ENCODE measurements around the gene DPEP1. TPM values are rescaled to one million over a fixed set of nuclear protein-coding genes. Genes with fewer than 3 reads are reported as not detected.
"Not testable (repeated sequence)": the region's sequence is repeated elsewhere in the genome, so short reads cannot be mapped to it uniquely, and the experiment has no call there.

Gene DPEP1
- total RNA-seq, 2 experiments from 2014 or later, result not detected

DNA sequence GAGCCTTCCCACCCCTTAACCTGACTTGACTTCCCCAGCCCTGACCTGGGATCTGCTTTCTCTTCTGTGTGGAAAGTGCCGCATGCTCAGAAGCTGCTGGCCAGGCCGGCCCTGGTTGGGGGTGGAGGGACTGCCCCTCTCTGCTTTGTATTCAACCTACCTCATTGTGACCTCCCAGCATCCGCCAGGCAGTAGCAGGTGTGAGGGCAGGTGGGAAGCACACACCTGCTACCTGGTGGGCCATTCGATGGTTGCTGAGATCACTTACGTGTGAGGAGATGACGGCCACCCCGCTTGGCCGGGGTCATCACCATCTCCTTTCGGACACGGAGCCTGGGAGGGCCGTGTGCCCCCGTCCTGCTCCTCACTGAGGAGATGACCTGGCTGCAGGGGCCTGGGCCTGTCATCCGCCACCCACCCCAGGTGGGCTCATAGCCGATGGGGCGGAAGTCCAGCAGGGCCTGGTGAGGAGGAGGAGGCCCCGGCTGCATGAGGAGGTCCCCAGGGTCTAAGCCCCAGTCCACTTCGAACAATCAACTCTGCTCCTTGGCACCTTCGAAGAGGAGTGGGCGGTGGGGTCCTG, 30.7 kb upstream of the DPEP1 start:
- H3K27ac Mint-ChIP-seq, result no peak overlapping the region
- no peaks in the 10 kb centered on the region for H3K4me1 Mint-ChIP-seq (ENCODE audit: low read depth)
- CTCF ChIA-PET, result no interaction called here
- DNase-seq, result no peak
- H3K27me3 Mint-ChIP-seq (ENCODE audit: low read depth), result no peaks in the 10 kb centered on the region
- no peak overlapping the region for H3K4me3 Mint-ChIP-seq
- peaks cover 2% of the 10 kb centered on the region for H3K36me3 Mint-ChIP-seq (ENCODE audit: low read depth)
- intact Hi-C loops (cut with micrococcal nuclease), result no loop called here
- no peaks in the 10 kb centered on the region for H3K9me3 Mint-ChIP-seq

DNA sequence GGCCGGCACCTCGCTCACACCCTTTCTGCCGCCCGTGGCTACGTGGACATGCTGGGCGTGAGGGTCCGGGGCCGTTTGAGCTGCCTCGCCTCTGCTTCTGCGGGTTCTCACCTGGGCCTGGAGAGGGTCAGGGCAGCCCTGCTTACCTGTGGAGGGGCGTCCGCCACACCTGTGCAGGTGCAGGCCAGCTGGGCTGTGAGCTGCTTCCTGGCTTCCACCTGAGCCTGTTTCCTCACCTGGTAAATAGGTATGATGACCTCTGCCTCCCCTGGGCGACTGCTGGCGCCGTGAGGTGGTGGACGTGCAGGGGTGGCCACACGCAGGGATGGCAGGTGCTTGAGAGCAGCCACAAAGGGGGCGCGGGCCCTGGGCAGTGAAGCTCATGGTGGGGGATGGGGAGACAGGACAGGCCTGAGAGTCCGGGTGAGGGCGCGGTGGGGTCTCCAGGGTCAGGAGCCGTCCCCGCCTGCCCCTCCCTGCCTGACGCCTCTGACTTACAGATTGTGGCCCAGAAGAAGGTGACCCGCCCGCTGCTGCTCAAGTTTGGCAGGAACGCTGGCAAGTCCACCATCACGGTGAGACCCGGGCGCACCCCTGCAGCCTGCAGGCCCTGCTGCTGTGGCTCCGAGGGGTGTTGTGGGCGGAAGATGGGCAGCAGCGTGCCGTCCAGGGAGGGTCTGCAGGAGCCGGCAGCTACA, 30.1 kb upstream of the DPEP1 start:
- Mint-ChIP-seq H3K9me3 (no peaks in the 10 kb centered on the region), H3K27me3 (ENCODE audit: low read depth) (no peaks in the 10 kb centered on the region), H3K4me1 (ENCODE audit: low read depth) (no peaks in the 10 kb centered on the region), H3K4me3 (no peak overlapping the region), H3K36me3 (ENCODE audit: low read depth) (peaks cover 2% of the 10 kb centered on the region), H3K27ac (no peak overlapping the region)
- intact Hi-C loops (cut with micrococcal nuclease), result no loop called here
- no peak for DNase-seq
- CTCF ChIA-PET, result no interaction called here

DNA sequence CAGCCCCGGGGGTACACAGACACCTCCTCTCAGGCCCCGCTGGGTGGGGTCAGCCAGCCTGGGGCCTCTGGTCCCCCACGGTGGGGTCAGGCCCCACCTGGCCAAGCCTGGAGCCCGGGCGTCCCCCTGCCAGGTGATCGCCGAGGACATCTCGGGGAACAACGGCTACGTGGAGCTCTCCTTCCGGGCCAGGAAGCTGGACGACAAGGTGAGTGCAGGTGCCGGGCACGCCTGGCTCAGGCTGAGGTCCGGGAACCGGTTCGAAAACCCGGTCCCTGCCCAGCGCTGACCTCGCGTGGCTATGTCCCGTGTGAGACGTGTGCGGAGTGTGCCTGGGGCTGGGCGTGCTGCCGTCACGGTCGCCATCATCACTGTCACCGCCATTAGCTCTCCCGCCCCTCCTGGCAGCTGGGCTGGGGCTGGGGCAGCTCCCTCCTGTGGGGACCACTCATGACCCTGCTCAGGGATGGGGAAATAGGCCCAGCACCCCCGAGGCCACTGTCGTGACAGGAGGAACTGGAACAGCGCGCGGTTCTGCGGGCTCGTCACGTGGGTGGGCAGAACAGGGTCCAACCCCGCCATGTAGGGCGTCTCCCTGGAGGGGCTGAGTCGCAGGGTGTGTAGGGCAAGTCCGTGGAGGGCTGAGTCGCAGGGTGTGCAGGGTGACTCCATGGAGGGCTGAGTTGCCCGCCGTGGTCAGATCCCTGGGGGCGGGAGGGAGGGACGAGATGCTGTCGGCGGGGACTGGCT, 29.4 kb upstream of the DPEP1 start:
- peaks cover 2% of the 10 kb centered on the region for H3K36me3 Mint-ChIP-seq (ENCODE audit: low read depth)
- no peaks in the 10 kb centered on the region for H3K4me1 Mint-ChIP-seq (ENCODE audit: low read depth)
- CTCF ChIA-PET, result interaction anchor here (1.3 kb wide), 1 partner anchor 18 kb away, joined by 5 read pairs; no protein-coding TSS in a partner anchor
- no peak for DNase-seq
- H3K27ac Mint-ChIP-seq, result no peak overlapping the region
- intact Hi-C loops (cut with micrococcal nuclease), result no loop called here
- H3K9me3 Mint-ChIP-seq, result no peaks in the 10 kb centered on the region
- no peak overlapping the region for H3K4me3 Mint-ChIP-seq
- H3K27me3 Mint-ChIP-seq (ENCODE audit: low read depth), result no peaks in the 10 kb centered on the region

DNA sequence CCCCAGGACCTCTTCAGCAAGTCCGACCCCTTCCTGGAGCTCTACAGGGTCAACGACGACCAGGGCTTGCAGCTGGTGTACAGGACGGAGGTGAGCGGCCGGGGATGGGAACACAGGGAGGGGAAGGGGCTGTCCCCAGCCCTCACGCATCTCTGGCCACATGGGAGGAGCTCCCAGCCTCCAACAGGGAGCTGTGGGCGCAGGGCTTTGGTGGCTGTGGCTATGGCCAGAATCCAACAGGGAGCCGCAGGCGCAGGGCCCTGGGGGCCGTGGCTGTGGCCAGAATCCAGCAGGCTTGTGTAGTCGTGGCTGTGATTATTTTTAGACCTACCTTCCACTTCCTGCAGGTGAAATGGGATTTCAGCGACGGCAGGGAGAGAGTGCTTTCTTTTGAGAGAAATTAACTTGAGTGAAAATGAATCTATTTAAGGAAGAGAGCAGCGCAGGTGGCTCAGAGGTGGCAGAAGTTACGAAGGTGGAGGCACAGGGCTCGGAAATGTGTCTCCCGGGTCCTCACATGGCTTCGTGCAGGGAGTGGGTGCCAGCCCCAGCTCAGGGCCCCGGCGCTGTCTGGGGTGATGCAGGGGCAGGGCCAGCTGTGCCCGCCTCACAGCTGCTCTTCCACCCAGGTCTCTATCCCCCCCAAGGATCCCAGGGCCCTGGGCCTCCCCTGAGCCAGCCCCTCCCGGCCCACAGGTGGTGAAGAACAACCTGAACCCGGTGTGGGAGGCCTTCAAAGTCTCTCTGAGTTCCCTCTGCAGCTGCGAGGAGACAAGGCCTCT, 28.5 kb upstream of the DPEP1 start:
- CTCF ChIA-PET, result interaction anchor here (1.3 kb wide), 1 partner anchor 19 kb away, joined by 5 read pairs; no protein-coding TSS in a partner anchor

DNA sequence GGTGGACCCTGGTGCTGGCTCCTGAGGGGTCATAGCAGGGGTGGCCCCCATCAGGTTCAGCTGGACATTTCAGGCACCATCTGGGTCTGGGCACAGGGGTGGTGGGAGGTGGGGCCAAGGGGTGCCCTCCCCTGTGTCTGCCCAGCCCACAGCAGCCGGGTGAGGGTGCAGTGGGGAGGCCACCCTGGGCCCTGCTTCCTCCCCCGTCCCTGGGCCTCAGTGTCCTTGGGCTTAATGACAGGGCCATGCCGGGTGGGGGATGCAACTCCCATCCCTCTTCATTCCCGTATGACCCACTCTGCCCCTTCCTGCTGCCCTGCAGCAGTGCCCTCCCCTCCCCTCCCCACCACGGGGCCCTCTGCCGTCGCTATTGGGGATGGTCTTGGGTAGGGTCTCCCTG, 27.2 kb upstream of the DPEP1 start:
- intact Hi-C loops (cut with micrococcal nuclease), result no loop called here
- no peak for DNase-seq
- Mint-ChIP-seq H3K9me3 (no peaks in the 10 kb centered on the region), H3K27me3 (ENCODE audit: low read depth) (no peaks in the 10 kb centered on the region), H3K4me1 (ENCODE audit: low read depth) (no peaks in the 10 kb centered on the region), H3K4me3 (no peak overlapping the region), H3K27ac (no peak overlapping the region), H3K36me3 (ENCODE audit: low read depth) (peaks cover 2% of the 10 kb centered on the region)
- CTCF ChIA-PET, result no interaction called here

More for the DNA sequence above, 28.5 kb upstream of the DPEP1 start:
- no peaks in the 10 kb centered on the region for H3K27me3 Mint-ChIP-seq (ENCODE audit: low read depth)
- H3K36me3 Mint-ChIP-seq (ENCODE audit: low read depth), result peaks cover 2% of the 10 kb centered on the region
- H3K4me1 Mint-ChIP-seq (ENCODE audit: low read depth), result no peaks in the 10 kb centered on the region
- no peaks in the 10 kb centered on the region for H3K9me3 Mint-ChIP-seq
- no peak overlapping the region for H3K27ac Mint-ChIP-seq
- no peak overlapping the region for H3K4me3 Mint-ChIP-seq
- intact Hi-C loops (cut with micrococcal nuclease), result no loop called here
- no peak for DNase-seq

DNA sequence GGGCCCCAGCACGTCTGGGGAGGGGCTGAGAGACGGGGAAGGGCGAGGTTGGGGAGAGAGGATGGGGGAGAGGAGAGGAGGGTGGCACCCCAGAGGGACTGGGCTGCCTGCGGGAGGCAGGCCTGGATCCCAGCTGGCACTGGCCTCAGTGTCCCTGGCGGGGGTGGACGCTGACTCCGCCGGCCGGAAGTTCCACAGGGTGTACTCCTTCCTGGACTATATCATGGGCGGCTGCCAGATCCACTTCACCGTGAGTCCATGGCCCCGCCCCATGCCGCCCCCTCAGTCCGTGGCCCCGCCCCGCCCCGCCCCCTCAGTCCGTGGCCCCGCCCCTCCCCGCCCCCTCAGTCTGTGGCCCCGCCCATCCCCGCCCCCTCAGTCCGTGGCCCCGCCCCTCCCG, 26.6 kb upstream of the DPEP1 start:
- no peaks in the 10 kb centered on the region for H3K4me1 Mint-ChIP-seq (ENCODE audit: low read depth)
- no peaks in the 10 kb centered on the region for H3K27me3 Mint-ChIP-seq (ENCODE audit: low read depth)
- DNase-seq, result no peak
- H3K9me3 Mint-ChIP-seq, result no peaks in the 10 kb centered on the region
- intact Hi-C loops (cut with micrococcal nuclease), result no loop called here
- CTCF ChIA-PET, result no interaction called here
- peaks cover 2% of the 10 kb centered on the region for H3K36me3 Mint-ChIP-seq (ENCODE audit: low read depth)
- H3K27ac Mint-ChIP-seq, result no peak overlapping the region
- no peak overlapping the region for H3K4me3 Mint-ChIP-seq

DNA sequence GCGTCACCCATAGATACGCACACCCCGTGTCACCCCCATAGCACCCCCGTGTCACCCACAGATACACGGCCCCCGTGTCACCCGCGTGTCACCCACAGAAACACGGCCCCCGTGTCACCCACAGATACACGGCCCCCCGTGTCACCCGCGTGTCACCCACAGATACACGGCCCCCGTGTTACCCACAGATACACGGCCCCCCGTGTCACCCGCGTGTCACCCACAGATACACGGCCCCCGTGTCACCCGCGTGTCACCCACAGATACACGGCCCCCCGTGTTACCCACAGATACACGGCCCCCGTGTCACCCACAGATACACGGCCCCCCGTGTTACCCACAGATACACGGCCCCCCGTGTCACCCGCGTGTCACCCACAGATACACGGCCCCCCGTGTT, 25.8 kb upstream of the DPEP1 start:
- H3K27me3 Mint-ChIP-seq (ENCODE audit: low read depth); H3K36me3 Mint-ChIP-seq (ENCODE audit: low read depth); H3K4me3 Mint-ChIP-seq; H3K9me3 Mint-ChIP-seq; H3K27ac Mint-ChIP-seq; H3K4me1 Mint-ChIP-seq (ENCODE audit: low read depth); CTCF ChIA-PET; intact Hi-C loops (cut with micrococcal nuclease); DNase-seq: not testable (repeated sequence)

DNA sequence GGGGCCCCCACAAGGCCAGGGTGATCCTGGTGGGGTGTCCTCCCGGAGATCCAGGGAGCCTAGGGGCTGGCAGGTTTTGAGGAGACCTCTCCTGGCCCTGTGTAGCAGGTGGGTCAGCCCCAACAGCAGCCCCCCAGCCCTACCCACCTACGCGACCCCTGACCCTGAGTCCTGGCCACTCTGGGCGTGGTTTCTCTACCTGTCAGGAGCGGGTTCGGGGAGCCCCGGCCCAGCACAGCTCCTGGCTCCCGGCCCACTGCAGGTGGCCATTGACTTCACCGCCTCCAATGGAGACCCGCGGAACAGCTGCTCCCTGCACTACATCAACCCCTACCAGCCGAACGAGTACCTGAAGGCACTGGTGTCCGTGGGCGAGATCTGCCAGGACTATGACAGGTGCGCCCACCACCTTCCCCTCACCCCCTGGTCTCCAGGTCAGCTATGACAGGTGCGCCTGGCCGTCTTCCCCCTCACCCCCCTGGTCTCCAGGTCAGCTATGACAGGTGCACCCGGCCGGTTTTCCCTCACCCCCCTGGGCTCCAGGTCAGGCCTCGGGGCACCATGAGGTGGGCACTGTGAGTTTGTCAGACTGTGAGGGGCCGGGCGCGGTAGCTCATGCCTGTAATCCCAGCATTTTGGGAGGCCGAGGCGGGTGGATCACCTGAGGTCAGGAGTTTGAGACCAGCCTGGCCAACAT, 24.9 kb upstream of the DPEP1 start:
- no peaks in the 10 kb centered on the region for H3K27me3 Mint-ChIP-seq (ENCODE audit: low read depth)
- intact Hi-C loops (cut with micrococcal nuclease), result no loop called here
- DNase-seq, result no peak
- CTCF ChIA-PET, result no interaction called here
- H3K4me3 Mint-ChIP-seq, result no peak overlapping the region
- peaks cover 2% of the 10 kb centered on the region for H3K36me3 Mint-ChIP-seq (ENCODE audit: low read depth)
- no peaks in the 10 kb centered on the region for H3K9me3 Mint-ChIP-seq
- H3K27ac Mint-ChIP-seq, result no peak overlapping the region
- peaks cover 3% of the 10 kb centered on the region for H3K4me1 Mint-ChIP-seq (ENCODE audit: low read depth)

DNA sequence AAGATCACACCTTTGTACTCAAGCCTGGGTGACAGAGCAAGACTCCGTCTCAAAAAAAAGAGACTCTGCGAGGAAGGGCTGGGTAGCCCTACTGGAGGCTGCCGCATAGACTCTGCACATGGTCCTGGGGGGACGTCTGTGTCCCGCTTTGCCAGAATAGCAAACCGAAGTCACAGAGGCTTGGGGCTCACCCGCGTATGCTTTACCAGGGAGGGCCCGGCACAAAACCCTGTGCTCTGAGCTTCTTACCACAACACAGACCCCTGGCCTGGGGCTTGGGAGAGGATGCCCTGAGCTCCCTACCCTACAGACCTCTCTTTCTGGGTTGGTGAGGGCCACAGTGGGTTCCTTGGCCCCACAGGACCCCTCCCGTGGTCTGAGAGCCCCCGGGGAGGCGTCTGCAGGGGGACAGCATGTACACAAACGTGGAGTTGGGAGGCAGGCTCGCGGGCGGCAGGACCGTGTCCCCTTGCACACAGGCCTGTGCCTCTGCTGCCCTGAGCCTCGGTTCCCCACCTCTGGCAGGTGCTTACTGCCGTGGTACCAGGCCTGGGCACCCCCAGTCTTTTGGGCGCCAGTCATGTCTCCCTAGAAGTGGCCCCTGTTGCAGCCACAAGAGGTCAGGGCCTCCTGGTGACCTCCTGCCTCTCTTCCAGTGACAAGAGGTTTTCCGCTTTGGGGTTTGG, 24.1 kb upstream of the DPEP1 start:
- H3K36me3 Mint-ChIP-seq (ENCODE audit: low read depth), result peaks cover 2% of the 10 kb centered on the region
- no peaks in the 10 kb centered on the region for H3K27me3 Mint-ChIP-seq (ENCODE audit: low read depth)
- no peaks in the 10 kb centered on the region for H3K9me3 Mint-ChIP-seq
- intact Hi-C loops (cut with micrococcal nuclease), result no loop called here
- H3K4me3 Mint-ChIP-seq, result no peak overlapping the region
- DNase-seq, result no peak
- CTCF ChIA-PET, result no interaction called here
- peaks cover 8% of the 10 kb centered on the region for H3K4me1 Mint-ChIP-seq (ENCODE audit: low read depth)
- no peak overlapping the region for H3K27ac Mint-ChIP-seq

DNA sequence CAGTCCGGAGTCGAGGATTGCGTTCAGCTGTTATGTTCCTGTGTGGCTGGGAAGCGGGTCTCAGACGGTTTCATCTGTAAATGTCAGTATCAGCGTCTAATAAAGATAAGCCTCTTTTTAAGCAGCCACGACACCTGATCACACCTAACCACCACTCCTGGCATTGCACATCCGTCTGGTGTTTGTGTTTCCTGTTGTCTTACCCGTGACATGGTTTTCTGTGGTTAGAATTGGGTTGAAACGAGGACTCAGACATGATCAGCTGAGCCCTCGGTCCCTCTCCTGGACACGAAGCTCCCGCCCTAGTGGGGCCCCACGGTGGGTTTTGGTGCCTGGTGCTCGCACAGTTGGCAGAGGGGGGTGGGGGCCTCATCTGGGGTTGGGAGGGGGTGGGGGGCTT, 19.6 kb upstream of the DPEP1 start:
- H3K4me3 Mint-ChIP-seq, result no peak overlapping the region
- intact Hi-C loops (cut with micrococcal nuclease), result no loop called here
- H3K27ac Mint-ChIP-seq, result no peak overlapping the region
- CTCF ChIA-PET, result no interaction called here
- peak; percentile 25 for DNase-seq
- H3K36me3 Mint-ChIP-seq (ENCODE audit: low read depth), result no peaks in the 10 kb centered on the region
- no peaks in the 10 kb centered on the region for H3K9me3 Mint-ChIP-seq
- peaks cover 8% of the 10 kb centered on the region for H3K4me1 Mint-ChIP-seq (ENCODE audit: low read depth)
- no peaks in the 10 kb centered on the region for H3K27me3 Mint-ChIP-seq (ENCODE audit: low read depth)

DNA sequence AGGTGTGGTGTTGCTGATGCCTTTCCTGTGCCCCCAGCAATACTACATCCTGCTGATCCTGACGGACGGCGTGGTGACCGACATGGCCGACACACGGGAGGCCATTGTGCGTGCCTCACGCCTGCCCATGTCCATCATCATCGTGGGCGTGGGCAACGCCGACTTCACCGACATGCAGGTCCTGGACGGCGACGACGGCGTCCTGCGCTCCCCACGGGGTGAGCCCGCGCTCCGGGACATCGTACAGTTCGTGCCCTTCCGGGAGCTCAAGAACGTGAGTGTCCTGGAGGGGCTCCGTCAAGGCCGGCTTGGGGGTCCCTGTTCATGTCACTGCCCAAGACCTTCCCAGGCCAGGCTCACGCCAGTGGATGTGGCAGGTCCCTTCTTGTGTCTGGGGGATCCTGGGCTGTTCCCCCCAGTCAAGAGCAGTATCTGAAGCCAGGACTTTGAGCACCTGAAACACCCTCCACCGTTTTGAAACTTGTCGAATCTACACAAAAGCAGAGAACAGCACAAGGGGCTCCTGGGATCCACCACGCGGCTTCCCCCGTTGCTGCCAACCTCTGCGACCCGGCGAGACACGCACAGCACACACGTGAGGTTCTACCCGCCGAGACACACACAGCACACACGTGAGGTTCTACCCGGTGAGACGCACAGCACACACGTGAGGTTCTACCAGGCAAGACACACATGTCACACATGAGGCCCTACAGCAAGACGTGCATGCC, 17.9 kb upstream of the DPEP1 start:
- Mint-ChIP-seq H3K27me3 (ENCODE audit: low read depth) (no peaks in the 10 kb centered on the region), H3K9me3 (no peaks in the 10 kb centered on the region), H3K4me3 (no peak overlapping the region), H3K27ac (no peak overlapping the region), H3K36me3 (ENCODE audit: low read depth) (no peaks in the 10 kb centered on the region), H3K4me1 (ENCODE audit: low read depth) (peaks cover 10% of the 10 kb centered on the region)
- no peak for DNase-seq
- CTCF ChIA-PET, result no interaction called here
- intact Hi-C loops (cut with micrococcal nuclease), result no loop called here
